Tibial artery (tissue), 4 donors: Measurements from ENCODE around the gene HMCES.

ENCODE experiments used
- DNase-seq, 2 donors: peaks; one replicate each; pipeline ENCODE4 v3.0.0-alpha.2; 2019
- H3K27ac ChIP-seq, 2 donors: fragments of 200-600 bp; sonication (generic) in 1 of 2; 1 replicate in 1 of 2; 2 replicates in 1 of 2; pipeline ENCODE4 v1.5.1; 2018 to 2019; ENCODE audit warnings: mild to moderate bottlenecking in 1 of 2
- H3K27me3 ChIP-seq, 2 donors: fragments of 200-600 bp; sonication (generic) in 1 of 2; one replicate each; pipeline versions ENCODE4 v1.5.1 to v1.6.0; 2016 to 2019
- H3K36me3 ChIP-seq, 3 donors: fragments of 200-600 bp; sonication (generic) in 2 of 3; one replicate each; pipeline ENCODE4 v1.5.1; 2016 to 2019; ENCODE audit warnings: mild to moderate bottlenecking in 2 of 3
- H3K4me1 ChIP-seq, 4 donors: fragments of 200-600 bp; sonication (generic) in 2 of 4; 1 replicate in 3 of 4; 2 replicates in 1 of 4; pipeline ENCODE4 v1.5.1; 2016 to 2019
- H3K4me3 ChIP-seq, 2 donors: fragments of 200-600 bp; sonication (generic) in 1 of 2; 1 replicate in 1 of 2; 2 replicates in 1 of 2; pipeline ENCODE4 v1.5.1; 2018 to 2019; ENCODE audit warnings: mild to moderate bottlenecking in 2 of 2
- H3K9me3 ChIP-seq, 3 donors: fragments of 200-600 bp; sonication (generic) in 1 of 3; one replicate each; pipeline ENCODE4 v1.5.1; 2016 to 2019
- CTCF ChIP-seq, 2 experiments: fragments of 200-600 bp in 1 of 2; fragments of 450-650 bp in 1 of 2; IDR thresholded peaks; one replicate each; pipeline ENCODE4 v1.5.1; 2017 to 2019; ENCODE audit warnings: antibody characterized with exemption in 2 of 2, mild to moderate bottlenecking in 1 of 2, moderate library complexity in 1 of 2
- intact Hi-C: fragments of 100-400 bp; cut with DNase I; formaldehyde crosslinking; loops from one replicate; pipeline ENCODE4 v1.15.0; 2023; ENCODE audit warnings: low total_unique reads

Gene HMCES

GRCh38 chr3:129234441-129234840 is 44.2 kb upstream of the HMCES start:
- Histone ChIP-seq H3K9me3 (no peaks in the 10 kb centered on the region), H3K4me3 (no peak overlapping the region), H3K4me1 (no peaks in the 10 kb centered on the region), H3K27me3 (no peaks in the 10 kb centered on the region), H3K27ac (no peak overlapping the region), H3K36me3 (no peaks in the 10 kb centered on the region)
- intact Hi-C loops, result no loop called here
- no peak for TF ChIP-seq CTCF (IDR thresholded peaks at IDR 0.05)
- DNase-seq, result no peak

GRCh38 chr3:129235344-129235917 is 43.2 kb upstream of the HMCES start:
- Histone ChIP-seq H3K27ac (no peak overlapping the region), H3K9me3 (no peaks in the 10 kb centered on the region), H3K36me3 (no peaks in the 10 kb centered on the region), H3K4me3 (no peak overlapping the region), H3K4me1 (no peaks in the 10 kb centered on the region), H3K27me3 (no peaks in the 10 kb centered on the region)
- no peak for TF ChIP-seq CTCF (IDR thresholded peaks at IDR 0.05)
- intact Hi-C loops, result no loop called here
- no peak for DNase-seq

GRCh38 chr3:129238945-129239705 is 39.5 kb upstream of the HMCES start:
- Histone ChIP-seq H3K27ac (no peak overlapping the region), H3K9me3 (no peaks in the 10 kb centered on the region), H3K4me3 (no peak overlapping the region), H3K27me3 (no peaks in the 10 kb centered on the region), H3K4me1 (no peaks in the 10 kb centered on the region), H3K36me3 (no peaks in the 10 kb centered on the region)
- intact Hi-C loops, result no loop called here
- peak in 1 of 2 donors; percentile 31 for DNase-seq
- TF ChIP-seq CTCF (IDR thresholded peaks at IDR 0.05), result no peak

GRCh38 chr3:129239991-129240390 is 38.7 kb upstream of the HMCES start:
- no peaks in the 10 kb centered on the region for H3K36me3 ChIP-seq
- H3K27ac ChIP-seq, result no peak overlapping the region
- H3K27me3 ChIP-seq, result no peaks in the 10 kb centered on the region
- intact Hi-C loops, result loop anchor here (5.0 kb wide), 1 partner anchor 188 kb away; no protein-coding TSS in a partner anchor
- peaks cover 0 to 1% (median 0%) of the 10 kb centered on the region in 4 donors for H3K4me1 ChIP-seq
- no peak overlapping the region for H3K4me3 ChIP-seq
- no peak for DNase-seq
- no peak for TF ChIP-seq CTCF (IDR thresholded peaks at IDR 0.05)
- no peaks in the 10 kb centered on the region for H3K9me3 ChIP-seq

GRCh38 chr3:129240436-129240835 is 38.2 kb upstream of the HMCES start:
- Histone ChIP-seq H3K9me3 (no peaks in the 10 kb centered on the region), H3K27ac (no peak overlapping the region), H3K4me1 (peaks cover 0 to 6% (median 4%) of the 10 kb centered on the region in 4 donors), H3K36me3 (no peaks in the 10 kb centered on the region), H3K4me3 (no peak overlapping the region), H3K27me3 (no peaks in the 10 kb centered on the region)
- no peak for DNase-seq
- TF ChIP-seq CTCF (IDR thresholded peaks at IDR 0.05), result no peak
- intact Hi-C loops, result loop anchor here (5.0 kb wide), 1 partner anchor 188 kb away; no protein-coding TSS in a partner anchor
